ENCODE measurements around the gene ADARB2.

GRCh38 chr10:1449572-1450205 is 287.6 kb downstream of the ADARB2 start:
- TF ChIP-seq CTCF (IDR thresholded peaks at IDR 0.05; ENCODE audit: poor library complexity) (no peak), EZH2phosphoT487 (IDR thresholded peaks at IDR 0.05; ENCODE audit: low read depth, severe bottlenecking, unreplicated experiment) (no peak)

Measured in hepatocyte (in vitro differentiated cells).